ENCODE measurements around the gene GDPGP1.
A peak's percentile ranks its signal among the peaks of the same experiment; 100 is the strongest.

GDPGP1 gene

GRCh38 chr15:90205050-90205848 is 28.8 kb upstream of the GDPGP1 start:
- no peak for DNase-seq (ENCODE audit: low read depth)

GRCh38 chr15:90205886-90206285 is 28.1 kb upstream of the GDPGP1 start:
- DNase-seq (ENCODE audit: low read depth), result no peak

DNA sequence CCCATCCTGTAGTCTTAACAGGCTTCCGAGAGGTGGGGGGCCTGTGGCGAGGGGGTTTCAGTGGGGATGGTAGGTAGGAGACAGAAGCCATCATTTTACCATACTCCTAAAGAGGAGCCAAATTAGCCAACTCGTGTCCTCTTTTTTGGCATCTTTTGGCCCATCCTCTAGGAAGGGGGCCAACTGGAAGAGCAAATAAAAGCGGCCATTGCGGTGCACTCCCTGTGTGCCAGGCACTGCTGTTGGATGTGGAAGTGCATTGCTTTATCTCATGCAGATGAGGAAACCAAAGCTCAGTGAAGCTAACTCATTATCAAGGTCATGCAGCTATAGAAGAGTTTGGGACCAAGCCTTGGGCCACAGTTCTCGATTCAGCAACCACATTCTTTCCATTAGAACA is 26.8 kb upstream of the GDPGP1 start:
- no peak for DNase-seq (ENCODE audit: low read depth)

- DNase-seq (ENCODE audit: low read depth), result no peak
These were observed 25.7 kb upstream of the GDPGP1 start for GRCh38 chr15:90208356-90208755.

DNA sequence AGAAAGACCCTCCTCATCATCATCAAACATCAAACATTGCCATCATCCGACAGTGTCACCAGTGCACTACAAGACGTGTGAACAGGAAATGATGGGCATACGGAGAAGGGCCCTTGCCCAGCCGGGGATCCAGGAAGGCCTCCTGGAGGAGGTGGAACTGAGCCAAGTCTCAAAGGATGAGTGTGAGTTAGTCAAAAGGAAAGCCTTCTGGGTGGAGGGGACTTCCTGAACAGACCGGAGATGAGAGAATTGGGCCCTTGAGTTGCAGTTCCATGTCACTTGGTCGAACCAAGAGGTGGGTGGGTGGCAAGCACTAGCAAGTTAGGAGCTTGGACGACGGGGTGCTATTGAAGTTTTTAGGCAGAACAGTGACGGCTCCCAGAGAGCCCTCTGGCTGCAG is 24.4 kb upstream of the GDPGP1 start:
- no peak for DNase-seq (ENCODE audit: low read depth)

DNA sequence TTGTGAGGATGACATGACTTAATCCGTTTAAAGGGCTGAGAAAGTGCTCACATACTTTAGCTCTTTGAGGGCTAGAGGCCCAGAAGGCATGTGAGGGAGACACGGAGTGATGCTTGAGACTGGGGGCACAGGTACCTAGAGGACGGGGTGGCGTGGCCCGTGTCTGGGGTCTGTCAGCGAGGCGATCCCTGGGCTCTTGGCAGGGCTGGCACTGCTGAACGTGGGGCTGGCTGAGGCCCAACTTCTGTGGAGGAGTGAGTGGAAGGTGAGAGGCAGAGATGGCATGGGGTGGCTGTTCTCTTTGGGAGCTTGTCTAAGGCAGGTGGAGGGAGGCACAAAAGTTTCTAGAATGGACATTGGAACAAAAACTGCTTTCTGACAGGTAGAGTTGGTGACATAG is 23.4 kb upstream of the GDPGP1 start:
- DNase-seq (ENCODE audit: low read depth), result no peak

- DNase-seq (ENCODE audit: low read depth), result no peak
These were observed 23.0 kb upstream of the GDPGP1 start for GRCh38 chr15:90211009-90211408.

- DNase-seq (ENCODE audit: low read depth), result no peak
These were observed 22.4 kb upstream of the GDPGP1 start for GRCh38 chr15:90211440-90212143.

- no peak for DNase-seq (ENCODE audit: low read depth)
These were observed 21.5 kb upstream of the GDPGP1 start for GRCh38 chr15:90212221-90213098.

GRCh38 chr15:90213122-90213817 is 20.7 kb upstream of the GDPGP1 start:
- DNase-seq (ENCODE audit: low read depth), result no peak

- no peak for DNase-seq (ENCODE audit: low read depth)
These were observed 20.2 kb upstream of the GDPGP1 start for GRCh38 chr15:90213818-90214204.

DNA sequence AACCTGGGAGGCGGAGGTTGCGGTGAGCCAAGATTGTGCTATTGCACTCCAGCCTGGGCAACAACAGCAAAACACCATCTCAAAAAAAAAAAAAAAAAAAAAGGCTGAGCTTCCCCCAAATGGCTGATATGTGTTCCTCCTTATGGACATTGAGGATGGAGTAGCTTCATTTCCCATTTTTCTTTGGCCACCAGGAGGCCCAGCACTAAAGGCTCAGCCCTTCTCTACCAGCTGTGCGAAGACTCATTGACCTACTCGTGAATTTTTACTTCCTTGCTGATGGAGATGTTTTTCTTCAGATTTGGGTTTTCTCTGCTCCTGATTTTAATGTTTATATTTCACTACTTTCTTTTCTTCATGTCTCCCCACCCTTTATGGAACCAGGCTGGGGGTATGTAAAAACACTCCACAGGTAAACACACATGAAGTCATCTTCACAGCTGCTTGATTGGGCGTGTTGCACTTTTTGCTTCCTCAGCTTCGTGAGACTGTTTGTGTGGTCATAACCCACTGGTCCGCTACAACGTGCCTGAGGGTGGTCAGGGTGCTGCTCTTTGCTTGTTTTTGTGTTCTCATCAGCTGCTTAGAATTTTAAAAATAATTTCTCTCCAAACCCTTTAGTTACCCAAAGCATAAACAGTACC is 19.3 kb upstream of the GDPGP1 start:
- no peak for DNase-seq (ENCODE audit: low read depth)

DNA sequence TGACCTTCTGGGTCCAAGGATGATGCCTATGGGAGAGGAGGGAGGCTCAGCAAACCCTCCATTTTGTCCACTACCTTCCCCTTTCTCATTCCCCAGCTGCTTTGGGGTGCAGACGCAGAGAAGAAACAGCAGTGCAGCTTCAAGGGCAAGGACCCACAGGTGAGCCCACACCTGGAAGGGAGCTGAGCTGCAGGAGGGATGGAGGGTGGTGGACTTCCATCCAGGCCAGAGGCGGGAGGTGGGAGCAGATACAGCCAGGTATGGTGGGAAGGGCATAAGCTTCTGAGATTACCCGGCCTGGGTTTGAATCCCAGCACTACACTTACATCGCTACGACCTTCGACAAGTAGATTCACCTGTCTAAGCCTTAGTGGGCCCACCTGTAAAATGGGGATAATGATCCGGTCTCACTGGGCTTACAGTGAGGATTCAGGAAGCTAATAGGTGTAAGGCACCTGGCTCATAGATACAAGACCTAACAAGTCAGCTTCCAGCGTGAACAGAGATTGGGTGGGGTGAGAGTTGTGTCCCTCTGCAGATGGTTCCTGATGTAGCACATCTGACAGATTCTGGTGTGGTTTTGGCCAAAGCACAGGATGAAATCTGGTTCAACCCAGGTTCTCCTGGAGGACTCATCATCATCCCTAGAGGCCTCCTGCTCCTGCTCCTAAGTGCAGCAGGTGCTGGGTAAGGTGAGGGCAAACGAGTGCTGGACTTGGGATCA is 16.2 kb upstream of the GDPGP1 start:
- no peak for DNase-seq (ENCODE audit: low read depth)

- peak; percentile 53 for DNase-seq (ENCODE audit: low read depth)
These were observed 14.4 kb upstream of the GDPGP1 start for GRCh38 chr15:90219421-90220141.

DNA sequence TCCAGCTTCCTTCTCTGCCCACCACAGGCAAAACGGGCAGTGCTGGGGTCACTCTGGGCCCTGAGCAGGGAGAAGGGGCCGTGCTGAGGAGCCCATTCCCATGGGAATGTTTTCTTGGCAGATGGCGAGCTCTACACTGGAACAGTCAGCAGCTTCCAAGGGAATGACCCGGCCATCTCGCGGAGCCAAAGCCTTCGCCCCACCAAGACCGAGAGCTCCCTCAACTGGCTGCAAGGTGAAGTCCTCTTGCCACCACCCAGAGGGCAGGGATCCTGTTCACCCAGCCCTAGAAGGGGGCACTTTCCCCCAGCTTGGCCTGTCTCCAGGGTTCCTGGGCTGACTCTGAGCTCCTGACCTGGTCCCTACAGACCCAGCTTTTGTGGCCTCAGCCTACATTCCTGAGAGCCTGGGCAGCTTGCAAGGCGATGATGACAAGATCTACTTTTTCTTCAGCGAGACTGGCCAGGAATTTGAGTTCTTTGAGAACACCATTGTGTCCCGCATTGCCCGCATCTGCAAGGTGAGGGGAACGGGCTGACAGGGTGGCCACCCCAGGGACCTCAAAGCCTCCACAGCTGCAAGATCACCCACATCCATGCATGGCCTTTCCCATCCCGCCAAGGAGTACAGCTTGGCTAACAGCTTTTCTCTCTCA is 12.6 kb upstream of the GDPGP1 start:
- DNase-seq (ENCODE audit: low read depth), result no peak

GRCh38 chr15:90222547-90222946 is 11.5 kb upstream of the GDPGP1 start:
- no peak for DNase-seq (ENCODE audit: low read depth)

DNA sequence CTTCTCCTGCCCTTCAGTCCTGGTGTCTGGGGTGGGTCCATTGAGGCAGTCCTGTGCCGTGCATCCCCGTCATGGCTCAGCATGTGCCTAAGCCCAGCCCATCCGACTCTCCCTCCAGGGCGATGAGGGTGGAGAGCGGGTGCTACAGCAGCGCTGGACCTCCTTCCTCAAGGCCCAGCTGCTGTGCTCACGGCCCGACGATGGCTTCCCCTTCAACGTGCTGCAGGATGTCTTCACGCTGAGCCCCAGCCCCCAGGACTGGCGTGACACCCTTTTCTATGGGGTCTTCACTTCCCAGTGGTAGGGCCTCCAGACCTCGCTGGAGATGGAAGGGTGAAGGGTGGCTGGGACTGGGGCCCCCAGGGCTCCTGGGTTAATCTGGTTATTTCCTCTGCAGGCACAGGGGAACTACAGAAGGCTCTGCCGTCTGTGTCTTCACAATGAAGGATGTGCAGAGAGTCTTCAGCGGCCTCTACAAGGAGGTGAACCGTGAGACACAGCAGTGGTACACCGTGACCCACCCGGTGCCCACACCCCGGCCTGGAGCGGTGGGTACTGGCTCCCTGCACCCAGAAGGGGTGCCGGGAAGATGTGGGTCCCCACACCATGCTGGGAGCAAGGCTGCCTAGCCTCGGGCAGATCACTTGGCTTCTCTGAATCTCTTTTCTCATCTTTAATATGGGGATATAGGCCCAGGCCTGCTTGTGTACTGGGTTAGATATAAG is 10.4 kb upstream of the GDPGP1 start:
- DNase-seq (ENCODE audit: low read depth), result no peak

GRCh38 chr15:90225047-90225446 is 9.0 kb upstream of the GDPGP1 start:
- DNase-seq (ENCODE audit: low read depth), result no peak

Data from activated T-cell treated with anti-CD3 and anti-CD28 coated beads for 48 hours (primary cell).